Measurements from ENCODE around the gene CBY1. TPM values are rescaled to one million over a fixed set of nuclear protein-coding genes. Genes with fewer than 3 reads are reported as not detected.

CBY1 gene
- polyA plus RNA-seq, 1 donor = 38.7 TPM

GRCh38 chr22:38684895-38685294 is 28.5 kb downstream of the CBY1 start:
- Histone ChIP-seq H3K36me3 (ENCODE audit: control insufficient read depth, insufficient read depth, low read length) (peaks cover 56% of the 10 kb centered on the region), H3K27ac (ENCODE audit: low read length) (no peak overlapping the region), H3K4me1 (ENCODE audit: control insufficient read depth, insufficient read depth, low read length) (peaks cover 18% of the 10 kb centered on the region), H3K9me3 (ENCODE audit: control insufficient read depth, low read depth, low read length) (no peaks in the 10 kb centered on the region), H3K27me3 (ENCODE audit: control insufficient read depth, insufficient read depth, low read length) (no peaks in the 10 kb centered on the region), H3K4me3 (ENCODE audit: low read length) (no peak overlapping the region)
- DNase-seq = no peak
- whole genome bisulfite sequencing (ENCODE audit: insufficient coverage, low lambda C conversion rate) = no CpG with 5 or more reads among the region's 9 CpGs

- no peaks in the 10 kb centered on the region for H3K9me3 ChIP-seq (ENCODE audit: control insufficient read depth, low read depth, low read length)
- H3K4me3 ChIP-seq (ENCODE audit: low read length) = no peak overlapping the region
- H3K36me3 ChIP-seq (ENCODE audit: control insufficient read depth, insufficient read depth, low read length) = peaks cover 59% of the 10 kb centered on the region
- no peak for DNase-seq
- peaks cover 27% of the 10 kb centered on the region for H3K4me1 ChIP-seq (ENCODE audit: control insufficient read depth, insufficient read depth, low read length)
- H3K27me3 ChIP-seq (ENCODE audit: control insufficient read depth, insufficient read depth, low read length) = no peaks in the 10 kb centered on the region
- H3K27ac ChIP-seq (ENCODE audit: low read length) = no peak overlapping the region
- WGBS (ENCODE audit: insufficient coverage, low lambda C conversion rate) = no CpG with 5 or more reads among the region's 1 CpG
Measured at GRCh38 chr22:38685761-38686160, 29.3 kb downstream of the CBY1 start.

DNA sequence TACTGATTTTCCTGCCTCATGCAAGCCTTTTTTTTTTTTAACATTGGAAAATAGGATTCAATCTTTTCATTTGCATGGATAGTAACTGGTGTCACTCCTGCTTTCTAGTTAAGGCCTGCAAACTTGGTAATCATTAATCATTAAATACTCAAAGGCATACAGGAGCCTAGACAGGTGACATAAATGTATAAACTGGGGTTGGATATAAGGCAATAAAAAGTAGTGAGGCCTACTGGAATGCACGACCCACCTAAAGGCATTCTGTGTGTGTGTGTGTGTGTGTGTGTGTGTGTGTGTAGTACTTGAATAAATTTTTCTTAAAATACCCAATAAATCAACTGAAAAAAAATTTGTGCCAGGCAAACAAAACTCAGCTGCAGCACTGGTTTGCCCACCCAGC is 33.2 kb downstream of the CBY1 start:
- no peaks in the 10 kb centered on the region for H3K9me3 ChIP-seq (ENCODE audit: control insufficient read depth, low read depth, low read length)
- peak overlapping the region; percentile 65 for H3K27ac ChIP-seq (ENCODE audit: low read length)
- WGBS (ENCODE audit: insufficient coverage, low lambda C conversion rate) = no CpG with 5 or more reads among the region's 1 CpG
- peaks cover 51% of the 10 kb centered on the region for H3K4me1 ChIP-seq (ENCODE audit: control insufficient read depth, insufficient read depth, low read length)
- no peak overlapping the region for H3K4me3 ChIP-seq (ENCODE audit: low read length)
- no peaks in the 10 kb centered on the region for H3K27me3 ChIP-seq (ENCODE audit: control insufficient read depth, insufficient read depth, low read length)
- H3K36me3 ChIP-seq (ENCODE audit: control insufficient read depth, insufficient read depth, low read length) = peaks cover 47% of the 10 kb centered on the region
- peak in 1 of 2 donors; percentile 81 for DNase-seq

DNA sequence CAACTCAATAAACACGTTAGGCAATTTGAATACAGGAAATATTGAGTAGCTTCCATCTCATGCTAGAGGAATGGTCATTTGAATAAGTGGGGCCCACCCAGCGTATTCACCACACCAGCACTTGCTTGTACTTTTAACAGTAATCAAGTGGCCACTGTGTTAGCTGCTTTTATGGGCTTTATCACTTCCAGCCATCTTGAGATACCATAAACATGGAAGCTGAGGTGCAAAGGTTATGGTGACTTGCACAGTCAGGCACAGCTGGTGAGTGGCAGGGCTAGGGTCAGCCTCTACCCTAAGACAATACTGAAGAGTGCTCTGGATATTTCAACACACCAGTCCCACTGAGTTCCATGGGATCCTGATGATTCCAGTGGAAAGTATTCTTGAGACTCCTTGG is 37.6 kb downstream of the CBY1 start:
- peak; percentile 95 to 98 for DNase-seq
- Histone ChIP-seq H3K27ac (ENCODE audit: low read length) (peak overlapping the region; percentile 91), H3K27me3 (ENCODE audit: control insufficient read depth, insufficient read depth, low read length) (no peaks in the 10 kb centered on the region), H3K4me3 (ENCODE audit: low read length) (no peak overlapping the region), H3K4me1 (ENCODE audit: control insufficient read depth, insufficient read depth, low read length) (peaks cover 72% of the 10 kb centered on the region), H3K36me3 (ENCODE audit: control insufficient read depth, insufficient read depth, low read length) (peaks cover 9% of the 10 kb centered on the region), H3K9me3 (ENCODE audit: control insufficient read depth, low read depth, low read length) (no peaks in the 10 kb centered on the region)
- WGBS (ENCODE audit: insufficient coverage, low lambda C conversion rate) = no CpG with 5 or more reads among the region's 2 CpGs

- WGBS (ENCODE audit: insufficient coverage, low lambda C conversion rate) = no CpG with 5 or more reads among the region's 3 CpGs
Measured at GRCh38 chr22:38694940-38695339, 38.5 kb downstream of the CBY1 start.

DNA sequence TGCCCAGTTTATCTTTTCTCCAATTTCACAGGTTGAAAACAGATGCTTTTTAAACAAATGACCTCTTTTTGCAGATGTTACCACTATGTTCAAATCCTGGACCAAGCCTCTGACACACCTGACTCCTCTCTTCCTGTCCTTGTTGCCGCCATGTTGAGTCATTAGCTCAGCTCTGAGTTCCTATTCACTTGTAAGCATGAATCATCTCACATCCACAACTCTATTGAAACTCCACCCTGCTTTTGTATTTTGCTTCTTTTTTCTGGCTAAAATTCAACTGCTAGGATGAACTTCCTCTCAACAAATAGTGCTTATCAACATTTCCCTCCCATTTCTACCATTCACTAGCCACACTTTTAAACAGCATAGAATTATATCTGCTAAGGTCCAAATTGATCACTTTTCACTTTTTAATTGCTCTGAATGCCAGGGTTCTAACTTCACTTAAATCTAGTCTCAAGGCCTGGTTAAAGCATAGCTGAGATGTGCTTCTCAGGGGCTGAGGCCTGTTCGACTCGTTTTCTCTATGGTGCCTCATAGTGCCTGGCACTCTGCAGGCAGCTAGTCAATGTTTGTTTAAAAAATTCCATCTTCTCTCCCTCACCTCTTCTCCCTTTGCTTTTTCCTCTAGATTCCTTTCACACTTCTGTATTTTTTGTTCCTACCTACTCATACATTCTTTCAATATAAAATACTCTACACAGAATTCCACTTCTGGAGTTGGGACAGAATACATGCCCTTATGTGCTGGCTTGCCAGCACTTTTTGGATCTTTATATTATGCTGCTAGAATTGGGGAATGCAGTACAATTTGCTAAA is 40.4 kb downstream of the CBY1 start:
- Histone ChIP-seq H3K4me3 (ENCODE audit: low read length) (peak overlapping the region; percentile 48), H3K36me3 (ENCODE audit: control insufficient read depth, insufficient read depth, low read length) (peaks cover 3% of the 10 kb centered on the region), H3K9me3 (ENCODE audit: control insufficient read depth, low read depth, low read length) (no peaks in the 10 kb centered on the region), H3K27me3 (ENCODE audit: control insufficient read depth, insufficient read depth, low read length) (no peaks in the 10 kb centered on the region), H3K4me1 (ENCODE audit: control insufficient read depth, insufficient read depth, low read length) (peaks cover 50% of the 10 kb centered on the region), H3K27ac (ENCODE audit: low read length) (peak overlapping the region; percentile 91)
- peak in 1 of 2 donors; percentile 52 for DNase-seq
- WGBS (ENCODE audit: insufficient coverage, low lambda C conversion rate) = 0% methylated on average over 2 of the region's 3 CpGs

More at GRCh38 chr22:38694940-38695339, 38.5 kb downstream of the CBY1 start:
- H3K4me1 ChIP-seq (ENCODE audit: control insufficient read depth, insufficient read depth, low read length) = peaks cover 66% of the 10 kb centered on the region
- H3K27me3 ChIP-seq (ENCODE audit: control insufficient read depth, insufficient read depth, low read length) = no peaks in the 10 kb centered on the region
- peak; percentile 78 to 87 for DNase-seq
- H3K36me3 ChIP-seq (ENCODE audit: control insufficient read depth, insufficient read depth, low read length) = peaks cover 5% of the 10 kb centered on the region
- no peaks in the 10 kb centered on the region for H3K9me3 ChIP-seq (ENCODE audit: control insufficient read depth, low read depth, low read length)
- no peak overlapping the region for H3K4me3 ChIP-seq (ENCODE audit: low read length)
- H3K27ac ChIP-seq (ENCODE audit: low read length) = peak overlapping the region; percentile 91

DNA sequence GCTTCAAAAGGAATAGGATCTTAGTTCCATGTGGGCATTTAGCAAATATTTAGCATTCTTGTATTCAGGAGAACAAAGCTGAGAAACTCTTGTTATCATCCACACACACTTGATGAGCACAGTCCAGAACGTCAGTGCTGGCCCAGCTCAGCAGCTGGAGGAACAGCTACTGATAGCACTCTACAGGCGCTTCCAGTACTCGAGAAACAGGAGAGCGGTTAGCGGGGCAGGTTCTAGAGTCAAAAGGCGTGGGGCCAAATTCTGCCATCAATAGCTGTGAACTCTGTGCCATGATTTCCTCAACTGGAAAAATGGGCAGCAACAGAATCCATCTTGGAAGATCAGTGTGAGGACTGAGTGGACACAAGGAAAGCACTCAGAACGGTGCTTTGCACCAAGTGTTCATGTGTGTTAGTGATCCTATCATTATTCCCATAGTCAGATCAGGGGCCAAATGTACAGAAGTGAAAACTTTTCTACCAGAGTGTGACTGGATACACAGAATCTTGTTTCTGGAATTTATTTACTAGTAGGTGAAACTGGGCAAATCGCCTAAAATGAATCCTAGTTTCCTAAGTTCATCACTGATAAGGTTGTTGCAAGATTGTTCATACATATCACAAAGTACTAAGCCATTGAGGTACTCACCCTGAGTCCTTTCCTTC is 41.1 kb downstream of the CBY1 start:
- peaks cover 45% of the 10 kb centered on the region for H3K4me1 ChIP-seq (ENCODE audit: control insufficient read depth, insufficient read depth, low read length)
- no CpG with 5 or more reads among the region's 8 CpGs for WGBS (ENCODE audit: insufficient coverage, low lambda C conversion rate)
- DNase-seq = peak in 1 of 2 donors; percentile 69

GRCh38 chr22:38698407-38699094 is 42.1 kb downstream of the CBY1 start:
- DNase-seq = peak in 1 of 2 donors; percentile 49
- WGBS (ENCODE audit: insufficient coverage, low lambda C conversion rate) = 80% methylated on average over 1 of the region's 13 CpGs
- Histone ChIP-seq H3K36me3 (ENCODE audit: control insufficient read depth, insufficient read depth, low read length) (no peaks in the 10 kb centered on the region), H3K4me1 (ENCODE audit: control insufficient read depth, insufficient read depth, low read length) (peaks cover 36% of the 10 kb centered on the region), H3K9me3 (ENCODE audit: control insufficient read depth, low read depth, low read length) (no peaks in the 10 kb centered on the region), H3K4me3 (ENCODE audit: low read length) (peak overlapping the region; percentile 48), H3K27ac (ENCODE audit: low read length) (peak overlapping the region; percentile 91), H3K27me3 (ENCODE audit: control insufficient read depth, insufficient read depth, low read length) (no peaks in the 10 kb centered on the region)

More for the DNA sequence above, 41.1 kb downstream of the CBY1 start:
- Histone ChIP-seq H3K36me3 (ENCODE audit: control insufficient read depth, insufficient read depth, low read length) (no peaks in the 10 kb centered on the region), H3K4me3 (ENCODE audit: low read length) (peak overlapping the region; percentile 48), H3K27ac (ENCODE audit: low read length) (peak overlapping the region; percentile 91), H3K9me3 (ENCODE audit: control insufficient read depth, low read depth, low read length) (no peaks in the 10 kb centered on the region), H3K27me3 (ENCODE audit: control insufficient read depth, insufficient read depth, low read length) (no peaks in the 10 kb centered on the region)

DNA sequence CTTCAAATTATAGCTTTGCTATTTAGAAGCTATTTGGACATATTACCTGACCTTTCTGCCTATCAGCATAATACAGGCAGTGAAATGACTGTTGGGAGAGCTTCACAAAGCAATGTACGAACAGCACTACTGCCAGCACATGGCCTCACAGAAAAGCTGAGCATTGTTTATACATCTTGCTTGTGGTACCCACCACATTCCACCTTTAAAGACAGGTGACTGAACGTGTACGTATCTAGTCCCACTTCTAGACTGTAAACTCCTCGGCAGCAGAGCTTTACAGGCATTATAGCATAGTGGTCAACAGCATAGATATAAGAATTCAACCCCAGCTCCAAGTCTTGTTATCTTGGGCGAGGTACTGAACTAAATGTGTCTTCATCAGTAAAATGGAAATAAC is 42.7 kb downstream of the CBY1 start:
- DNase-seq = peak in 1 of 2 donors; percentile 47
- H3K4me1 ChIP-seq (ENCODE audit: control insufficient read depth, insufficient read depth, low read length) = peaks cover 32% of the 10 kb centered on the region
- peak overlapping the region; percentile 48 for H3K4me3 ChIP-seq (ENCODE audit: low read length)
- H3K36me3 ChIP-seq (ENCODE audit: control insufficient read depth, insufficient read depth, low read length) = no peaks in the 10 kb centered on the region
- H3K27me3 ChIP-seq (ENCODE audit: control insufficient read depth, insufficient read depth, low read length) = no peaks in the 10 kb centered on the region
- H3K9me3 ChIP-seq (ENCODE audit: control insufficient read depth, low read depth, low read length) = no peaks in the 10 kb centered on the region
- H3K27ac ChIP-seq (ENCODE audit: low read length) = peak overlapping the region; percentile 91
- no CpG with 5 or more reads among the region's 5 CpGs for WGBS (ENCODE audit: insufficient coverage, low lambda C conversion rate)

DNA sequence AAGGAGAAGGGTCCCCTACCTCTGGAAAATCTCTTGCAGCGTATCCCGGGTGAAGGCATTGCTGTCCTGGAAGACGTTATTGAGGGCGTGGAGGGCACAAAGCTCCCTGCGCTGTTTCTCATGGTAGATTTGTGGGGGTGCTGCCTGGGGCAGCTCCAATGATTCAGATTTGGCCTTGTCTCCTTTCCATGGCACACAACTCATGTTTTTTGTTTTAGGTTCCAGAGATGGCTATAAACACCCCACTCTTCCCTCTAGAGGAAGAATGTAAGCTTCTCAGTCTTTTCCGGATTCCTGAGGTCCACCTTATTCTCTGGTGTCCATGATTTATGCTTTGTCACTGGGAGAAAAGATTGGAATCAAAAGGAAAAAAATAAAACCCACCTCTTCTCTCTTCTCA is 43.3 kb downstream of the CBY1 start:
- H3K27ac ChIP-seq (ENCODE audit: low read length) = peak overlapping the region; percentile 91
- peaks cover 31% of the 10 kb centered on the region for H3K4me1 ChIP-seq (ENCODE audit: control insufficient read depth, insufficient read depth, low read length)
- H3K4me3 ChIP-seq (ENCODE audit: low read length) = peak overlapping the region; percentile 48
- WGBS (ENCODE audit: insufficient coverage, low lambda C conversion rate) = no CpG with 5 or more reads among the region's 6 CpGs
- H3K9me3 ChIP-seq (ENCODE audit: control insufficient read depth, low read depth, low read length) = no peaks in the 10 kb centered on the region
- DNase-seq = peak in 1 of 2 donors; percentile 70
- no peaks in the 10 kb centered on the region for H3K36me3 ChIP-seq (ENCODE audit: control insufficient read depth, insufficient read depth, low read length)
- H3K27me3 ChIP-seq (ENCODE audit: control insufficient read depth, insufficient read depth, low read length) = no peaks in the 10 kb centered on the region

All from large intestine (tissue), 3 donors.